22Rv1 (cell line): ENCODE data around the gene LMAN2.

ENCODE experiments used
- ZFX ChIP-seq: fragments of 450-650 bp; IDR thresholded peaks from 2 replicates; pipeline ENCODE4 v1.6.1; 2017; ENCODE audit warnings: antibody characterized with exemption, borderline replicate concordance
- TF ChIP-seq, protein P1 (sequence below): fragments of 450-650 bp; IDR thresholded peaks from 2 replicates; pipeline ENCODE4 v1.5.1; 2017; ENCODE audit warnings: mild to moderate bottlenecking

DNA sequence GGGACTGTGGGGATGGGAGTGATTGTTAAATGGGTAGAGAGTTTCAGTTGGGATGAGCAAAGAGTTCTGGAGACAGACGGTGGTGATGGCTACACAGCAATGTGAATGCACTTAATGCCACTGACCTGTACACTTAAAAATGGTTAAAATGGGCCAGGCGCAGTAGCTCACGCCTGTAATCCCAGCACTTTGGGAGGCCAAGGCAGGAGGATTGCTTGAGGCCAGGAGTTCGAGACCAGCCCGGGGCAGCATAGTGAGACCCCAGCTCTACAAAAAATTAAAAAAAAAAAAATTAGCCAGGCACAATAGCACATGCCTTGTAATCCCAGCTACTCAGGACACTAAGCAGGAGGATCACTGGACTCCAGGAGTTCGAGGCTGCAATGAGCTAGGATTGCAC, 7.7 kb downstream of the LMAN2 start:
- no peak for TF ChIP-seq ZFX
- TF ChIP-seq, protein P1, sequence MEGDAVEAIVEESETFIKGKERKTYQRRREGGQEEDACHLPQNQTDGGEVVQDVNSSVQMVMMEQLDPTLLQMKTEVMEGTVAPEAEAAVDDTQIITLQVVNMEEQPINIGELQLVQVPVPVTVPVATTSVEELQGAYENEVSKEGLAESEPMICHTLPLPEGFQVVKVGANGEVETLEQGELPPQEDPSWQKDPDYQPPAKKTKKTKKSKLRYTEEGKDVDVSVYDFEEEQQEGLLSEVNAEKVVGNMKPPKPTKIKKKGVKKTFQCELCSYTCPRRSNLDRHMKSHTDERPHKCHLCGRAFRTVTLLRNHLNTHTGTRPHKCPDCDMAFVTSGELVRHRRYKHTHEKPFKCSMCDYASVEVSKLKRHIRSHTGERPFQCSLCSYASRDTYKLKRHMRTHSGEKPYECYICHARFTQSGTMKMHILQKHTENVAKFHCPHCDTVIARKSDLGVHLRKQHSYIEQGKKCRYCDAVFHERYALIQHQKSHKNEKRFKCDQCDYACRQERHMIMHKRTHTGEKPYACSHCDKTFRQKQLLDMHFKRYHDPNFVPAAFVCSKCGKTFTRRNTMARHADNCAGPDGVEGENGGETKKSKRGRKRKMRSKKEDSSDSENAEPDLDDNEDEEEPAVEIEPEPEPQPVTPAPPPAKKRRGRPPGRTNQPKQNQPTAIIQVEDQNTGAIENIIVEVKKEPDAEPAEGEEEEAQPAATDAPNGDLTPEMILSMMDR, result no peak
